Stimulated activated CD8-positive, alpha-beta memory T cell treated with anti-CD3 and anti-CD28 coated beads, Interleukin-2, amount 100 ng/mL, for 1 hour (primary cell): Measurements from ENCODE around the gene ITLN2.
"Not testable (repeated sequence)": the region's sequence is repeated elsewhere in the genome, so short reads cannot be mapped to it uniquely, and the experiment has no call there.

Experiments
- DNase-seq, 2 donors: peaks; one replicate each; pipeline ENCODE4 v3.0.0-alpha.2; 2020; ENCODE audit warnings: low read depth in 2 of 2

ITLN2 gene

GRCh38 chr1:160905617-160905989 is 49.0 kb downstream of the ITLN2 start:
- no peak for DNase-seq

- no peak for DNase-seq
These were observed 49.6 kb downstream of the ITLN2 start for GRCh38 chr1:160904783-160905616.

GRCh38 chr1:160902251-160902650 is 52.4 kb downstream of the ITLN2 start:
- DNase-seq, result not testable (repeated sequence)

- no peak for DNase-seq
These were observed 52.8 kb downstream of the ITLN2 start for GRCh38 chr1:160901768-160902167.

GRCh38 chr1:160900683-160901082 is 53.9 kb downstream of the ITLN2 start:
- not testable (repeated sequence) for DNase-seq
